MCF 10A (cell line): ENCODE results near the gene GRAMD2A. TPM values are rescaled to one million over a fixed set of nuclear protein-coding genes. Genes with fewer than 3 reads are reported as not detected.

Source experiments
- BruUV-seq: library from RNA; stranded (reverse); fragments of 400-500 nt; replicated peaks from 2 replicates; lab custom pipeline; 2021; lab: Mats Ljungman, UMichigan
- CTCF ChIA-PET: fragments of 300-600 bp; sonication (Branson Sonifier 250); formaldehyde crosslinking; extraction: SDS; loops from one replicate; lab custom pipeline; 2021; ENCODE audit warnings: antibody characterized with exemption, inconsistent platforms; lab: Yijun Ruan, JAX
- POLR2A ChIA-PET: fragments of 300-600, 350-650 bp; sonication (Branson Sonifier 250); formaldehyde crosslinking; extraction: SDS; loops from one replicate; lab custom pipeline; 2020; ENCODE audit warnings: antibody characterized with exemption, inconsistent platforms; lab: Yijun Ruan, JAX
- DNase-seq: peaks from one replicate; pipeline ENCODE4 v3.0.0-alpha.2; 2018; ENCODE audit not compliant: unreplicated experiment
- H3K27ac Mint-ChIP-seq: one replicate; pipeline ENCODE4 v1.8.0; 2022; ENCODE audit warnings: mild to moderate bottlenecking, low read depth, mixed read lengths; ENCODE audit not compliant: unreplicated experiment
- H3K27me3 Mint-ChIP-seq: one replicate; pipeline ENCODE4 v1.8.0; 2022; ENCODE audit warnings: mixed read lengths; ENCODE audit not compliant: insufficient read depth, unreplicated experiment
- H3K36me3 Mint-ChIP-seq: one replicate; pipeline ENCODE4 v1.8.0; 2022; ENCODE audit warnings: mild to moderate bottlenecking, moderate library complexity, mixed read lengths; ENCODE audit not compliant: insufficient read depth, unreplicated experiment
- H3K4me1 Mint-ChIP-seq: one replicate; pipeline ENCODE4 v1.8.0; 2022; ENCODE audit warnings: mixed read lengths; ENCODE audit not compliant: insufficient read depth, unreplicated experiment
- H3K4me3 Mint-ChIP-seq: one replicate; pipeline ENCODE4 v1.8.0; 2022; ENCODE audit warnings: mild to moderate bottlenecking, moderate library complexity, mixed read lengths; ENCODE audit not compliant: unreplicated experiment
- H3K9me3 Mint-ChIP-seq: one replicate; pipeline ENCODE4 v1.8.0; 2022; ENCODE audit warnings: mixed read lengths; ENCODE audit not compliant: unreplicated experiment
- CTCF ChIP-seq: fragments of 200-600 bp; IDR thresholded peaks from one replicate; pipeline ENCODE4 v1.8.0; 2022; ENCODE audit warnings: antibody characterized with exemption, mild to moderate bottlenecking; ENCODE audit not compliant: unreplicated experiment
- intact Hi-C: fragments of 100-400 bp; cut with micrococcal nuclease; formaldehyde crosslinking; loops from 2 replicates; pipeline ENCODE4 v1.14.1; 2022
- total RNA-seq: library from RNA; stranded (reverse); gene quantifications from 2 replicates; pipeline ENCODE4 v1.2.3, GENCODE V29; 2022

The GRAMD2A gene
- total RNA-seq, 1 experiment from 2014 or later = 0.93 TPM

GRCh38 chr15:72118017-72118978 lies 79.3 kb downstream of the GRAMD2A start, which contains the start of the genes MYO9A and SENP8:
Gene MYO9A, minus strand, starts transcription at chr15:72118150. Its CDS starts 71,587 bp downstream, at chr15:72046563.
Gene SENP8, plus strand, starts transcription at chr15:72118403. Its CDS starts 21,221 bp downstream, at chr15:72139624.
- Mint-ChIP-seq H3K9me3 (no peaks in the 10 kb centered on the region), H3K27me3 (no peaks in the 10 kb centered on the region), H3K36me3 (peaks cover 6% of the 10 kb centered on the region), H3K27ac (peak within 1 kb of the TSS; percentile 99), H3K4me1 (peaks cover 50% of the 10 kb centered on the region), H3K4me3 (peak within 1 kb of the TSS; percentile 100)
- DNase-seq = peak; percentile 98
- intact Hi-C loops = no loop called here
- ChIA-PET POLR2A (interaction anchor here (0.6 to 2.4 kb wide), 10 partner anchors 10 to 126 kb away, joined by 3 to 10 read pairs (median 4); partner anchors contain the start of genes GRAMD2A and PKM), CTCF (interaction anchor here (0.5 to 1.3 kb wide), 4 partner anchors 12 to 1569 kb away, joined by 3 to 6 read pairs (median 3); no protein-coding TSS in a partner anchor)
- TF ChIP-seq CTCF = no peak
- TSS peak; percentile 77 for BruUV-seq

GRCh38 chr15:72117486-72118016 lies 80.0 kb downstream of the GRAMD2A start:
- CTCF ChIA-PET = interaction anchor here (0.6 to 1.3 kb wide), 5 partner anchors 23 to 374 kb away, joined by 3 to 4 read pairs (median 3); no protein-coding TSS in a partner anchor
- Mint-ChIP-seq H3K4me3 (peak overlapping the region; percentile 100), H3K27ac (peak overlapping the region; percentile 99), H3K36me3 (peaks cover 6% of the 10 kb centered on the region), H3K27me3 (no peaks in the 10 kb centered on the region), H3K9me3 (no peaks in the 10 kb centered on the region), H3K4me1 (peaks cover 53% of the 10 kb centered on the region)
- DNase-seq = peak; percentile 76
- no peak for TF ChIP-seq CTCF
- no TSS peak for BruUV-seq
- POLR2A ChIA-PET = interaction anchor here (0.6 to 2.4 kb wide), 7 partner anchors 10 to 114 kb away, joined by 3 to 10 read pairs (median 4); partner anchors contain the start of genes GRAMD2A and PKM
- intact Hi-C loops = no loop called here

GRCh38 chr15:72116731-72117485 lies 80.7 kb downstream of the GRAMD2A start:
- H3K27me3 Mint-ChIP-seq = no peaks in the 10 kb centered on the region
- H3K27ac Mint-ChIP-seq = peak overlapping the region; percentile 99
- H3K9me3 Mint-ChIP-seq = no peaks in the 10 kb centered on the region
- peaks cover 53% of the 10 kb centered on the region for H3K4me1 Mint-ChIP-seq
- TF ChIP-seq CTCF = no peak
- ChIA-PET CTCF (interaction anchor here (0.5 to 1.3 kb wide), 7 partner anchors 22 to 624 kb away, joined by 3 to 4 read pairs (median 3); no protein-coding TSS in a partner anchor), POLR2A (interaction anchor here (0.6 to 2.4 kb wide), 8 partner anchors 12 to 114 kb away, joined by 3 to 10 read pairs (median 4); partner anchors contain the start of genes GRAMD2A and PKM)
- BruUV-seq = no TSS peak
- DNase-seq = peak; percentile 34
- peaks cover 6% of the 10 kb centered on the region for H3K36me3 Mint-ChIP-seq
- intact Hi-C loops = no loop called here
- H3K4me3 Mint-ChIP-seq = peak overlapping the region; percentile 100
